ENCODE data around the gene HBG1.

Gene HBG1

DNA sequence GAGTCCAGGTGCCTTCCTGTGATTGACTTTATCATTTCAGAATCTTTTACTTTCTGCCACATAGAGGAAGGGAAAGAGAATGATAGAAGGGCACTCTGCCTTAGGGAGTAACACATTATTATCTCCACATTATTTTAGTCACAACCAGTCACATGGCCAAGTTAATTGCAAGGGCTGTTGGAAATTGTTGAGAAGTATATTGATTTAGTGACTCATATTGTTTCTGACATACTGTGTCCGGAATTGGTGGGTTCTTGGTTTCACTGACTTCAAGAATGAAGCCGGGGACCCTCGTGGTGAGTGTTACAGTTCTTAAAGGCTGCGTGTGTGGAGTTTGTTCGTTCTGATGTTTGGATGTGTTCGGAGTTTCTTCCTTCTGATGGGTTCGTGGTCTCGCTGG, 43.4 kb upstream of the HBG1 start:
- H3K27me3 ChIP-seq (ENCODE audit: insufficient read depth, low read length), result no peaks in the 10 kb centered on the region
- no peak overlapping the region for H3K4ac ChIP-seq (ENCODE audit: low read depth, low read length)
- no peak for DNase-seq
- H3K14ac ChIP-seq (ENCODE audit: low read length), result no peak overlapping the region
- H2AK5ac ChIP-seq (ENCODE audit: low read length), result no peak overlapping the region
- no peaks in the 10 kb centered on the region for H3K36me3 ChIP-seq (ENCODE audit: control insufficient read depth in 1 of 2, insufficient read depth in 2 of 2, low read length in 2 of 2)
- no peak overlapping the region for H2BK5ac ChIP-seq (ENCODE audit: low read depth, low read length, poor library complexity)
- H3K79me1 ChIP-seq (ENCODE audit: low read length), result no peaks in the 10 kb centered on the region
- H4K12ac ChIP-seq (ENCODE audit: low read depth, low read length), result no peak overlapping the region
- no peak overlapping the region for H3K9ac ChIP-seq (ENCODE audit: low read length)
- H3K4me1 ChIP-seq (ENCODE audit: control insufficient read depth in 1 of 2, insufficient read depth in 2 of 2, low read length in 2 of 2), result no peaks in the 10 kb centered on the region
- no peak overlapping the region for H3K23ac ChIP-seq (ENCODE audit: low read length)
- no peak overlapping the region for H2AFZ ChIP-seq (ENCODE audit: insufficient read depth, low read length, poor library complexity)
- no peak overlapping the region for H3K4me2 ChIP-seq (ENCODE audit: low read length)
- no peak overlapping the region for H4K8ac ChIP-seq (ENCODE audit: low read depth, low read length)
- no peaks in the 10 kb centered on the region for H3K9me3 ChIP-seq (ENCODE audit: insufficient read depth, low read depth, low read length)
- no peak overlapping the region for H3K4me3 ChIP-seq (ENCODE audit: low read depth, low read length)
- H4K91ac ChIP-seq (ENCODE audit: low read depth, low read length), result no peak overlapping the region
- H3K27ac ChIP-seq (ENCODE audit: low read depth, low read length), result no peak overlapping the region
- H2BK12ac ChIP-seq (ENCODE audit: low read length), result no peak overlapping the region
- no CpG with 5 or more reads among the region's 8 CpGs for WGBS (ENCODE audit: extremely low coverage, insufficient coverage, insufficient read length)
- no peaks in the 10 kb centered on the region for H3K79me2 ChIP-seq (ENCODE audit: control insufficient read depth, insufficient read depth, low read length, poor library complexity)
- no peak overlapping the region for H2BK120ac ChIP-seq (ENCODE audit: insufficient read depth, low read length, poor library complexity)
- H3K18ac ChIP-seq (ENCODE audit: low read length), result no peak overlapping the region

DNA sequence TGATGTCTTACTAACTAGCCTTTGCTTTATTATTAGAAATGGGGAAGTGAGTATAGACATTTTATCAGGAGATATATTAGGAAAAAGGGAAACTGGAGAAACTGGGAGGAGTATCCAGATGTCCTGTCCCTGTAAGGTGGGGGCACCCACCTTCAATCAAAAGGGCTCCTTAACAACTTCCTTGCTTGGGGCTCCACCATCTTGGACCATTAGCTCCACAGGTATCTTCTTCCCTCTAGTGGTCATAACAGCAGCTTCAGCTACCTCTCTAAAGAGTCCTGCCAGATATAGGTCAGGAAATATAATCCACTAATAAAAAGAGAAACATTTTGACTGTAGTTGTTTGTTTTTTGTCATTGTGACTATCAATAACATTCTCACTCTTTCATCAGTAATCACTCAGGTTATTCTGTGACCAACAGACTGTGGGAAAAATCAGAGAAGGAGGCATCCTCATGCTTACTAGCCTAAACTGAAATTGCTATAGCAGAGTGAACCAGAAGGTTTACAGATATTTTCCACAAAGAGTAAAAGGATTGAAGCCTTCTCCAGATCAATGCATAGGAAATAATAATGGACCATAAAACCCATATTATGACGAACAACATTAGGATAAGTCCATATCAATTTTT, 41.7 kb upstream of the HBG1 start:
- no peak overlapping the region for H2AFZ ChIP-seq (ENCODE audit: insufficient read depth, low read length, poor library complexity)
- no peak overlapping the region for H3K4me3 ChIP-seq (ENCODE audit: low read depth, low read length)
- no peak overlapping the region for H2BK12ac ChIP-seq (ENCODE audit: low read length)
- no peak overlapping the region for H3K4ac ChIP-seq (ENCODE audit: low read depth, low read length)
- no peak overlapping the region for H4K12ac ChIP-seq (ENCODE audit: low read depth, low read length)
- no peaks in the 10 kb centered on the region for H3K9me3 ChIP-seq (ENCODE audit: insufficient read depth, low read depth, low read length)
- H3K27ac ChIP-seq (ENCODE audit: low read depth, low read length), result no peak overlapping the region
- no peak overlapping the region for H2BK5ac ChIP-seq (ENCODE audit: low read depth, low read length, poor library complexity)
- H3K79me1 ChIP-seq (ENCODE audit: low read length), result no peaks in the 10 kb centered on the region
- no peaks in the 10 kb centered on the region for H3K79me2 ChIP-seq (ENCODE audit: control insufficient read depth, insufficient read depth, low read length, poor library complexity)
- H3K9ac ChIP-seq (ENCODE audit: low read length), result no peak overlapping the region
- H2AK5ac ChIP-seq (ENCODE audit: low read length), result no peak overlapping the region
- no peaks in the 10 kb centered on the region for H3K4me1 ChIP-seq (ENCODE audit: control insufficient read depth in 1 of 2, insufficient read depth in 2 of 2, low read length in 2 of 2)
- no peak overlapping the region for H3K23ac ChIP-seq (ENCODE audit: low read length)
- DNase-seq, result peak in 1 of 2 donors; percentile 23
- no peak overlapping the region for H2BK120ac ChIP-seq (ENCODE audit: insufficient read depth, low read length, poor library complexity)
- H3K27me3 ChIP-seq (ENCODE audit: insufficient read depth, low read length), result no peaks in the 10 kb centered on the region
- H4K8ac ChIP-seq (ENCODE audit: low read depth, low read length), result no peak overlapping the region
- no peaks in the 10 kb centered on the region for H3K36me3 ChIP-seq (ENCODE audit: control insufficient read depth in 1 of 2, insufficient read depth in 2 of 2, low read length in 2 of 2)
- H3K18ac ChIP-seq (ENCODE audit: low read length), result no peak overlapping the region
- no peak overlapping the region for H3K14ac ChIP-seq (ENCODE audit: low read length)
- H4K91ac ChIP-seq (ENCODE audit: low read depth, low read length), result no peak overlapping the region
- H3K4me2 ChIP-seq (ENCODE audit: low read length), result no peak overlapping the region
- WGBS (ENCODE audit: extremely low coverage, insufficient coverage, insufficient read length), result no CpG with 5 or more reads among the region's 1 CpG

- H3K14ac ChIP-seq (ENCODE audit: low read length), result no peak overlapping the region
- no peak overlapping the region for H2BK5ac ChIP-seq (ENCODE audit: low read depth, low read length, poor library complexity)
- no peaks in the 10 kb centered on the region for H3K79me2 ChIP-seq (ENCODE audit: control insufficient read depth, insufficient read depth, low read length, poor library complexity)
- H3K79me1 ChIP-seq (ENCODE audit: low read length), result no peaks in the 10 kb centered on the region
- H2BK120ac ChIP-seq (ENCODE audit: insufficient read depth, low read length, poor library complexity), result no peak overlapping the region
- H2BK12ac ChIP-seq (ENCODE audit: low read length), result no peak overlapping the region
- no peak overlapping the region for H2AFZ ChIP-seq (ENCODE audit: insufficient read depth, low read length, poor library complexity)
- no CpG with 5 or more reads among the region's 1 CpG for WGBS (ENCODE audit: extremely low coverage, insufficient coverage, insufficient read length)
- DNase-seq, result no peak
- H3K4me3 ChIP-seq (ENCODE audit: low read depth, low read length), result no peak overlapping the region
- no peak overlapping the region for H3K4ac ChIP-seq (ENCODE audit: low read depth, low read length)
- H3K9ac ChIP-seq (ENCODE audit: low read length), result no peak overlapping the region
- no peaks in the 10 kb centered on the region for H3K27me3 ChIP-seq (ENCODE audit: insufficient read depth, low read length)
- H3K4me2 ChIP-seq (ENCODE audit: low read length), result no peak overlapping the region
- no peaks in the 10 kb centered on the region for H3K9me3 ChIP-seq (ENCODE audit: insufficient read depth, low read depth, low read length)
- H3K23ac ChIP-seq (ENCODE audit: low read length), result no peak overlapping the region
- H3K27ac ChIP-seq (ENCODE audit: low read depth, low read length), result no peak overlapping the region
- H3K4me1 ChIP-seq (ENCODE audit: control insufficient read depth in 1 of 2, insufficient read depth in 2 of 2, low read length in 2 of 2), result no peaks in the 10 kb centered on the region
- no peak overlapping the region for H4K12ac ChIP-seq (ENCODE audit: low read depth, low read length)
- H4K91ac ChIP-seq (ENCODE audit: low read depth, low read length), result no peak overlapping the region
- H3K36me3 ChIP-seq (ENCODE audit: control insufficient read depth in 1 of 2, insufficient read depth in 2 of 2, low read length in 2 of 2), result no peaks in the 10 kb centered on the region
- no peak overlapping the region for H2AK5ac ChIP-seq (ENCODE audit: low read length)
- H4K8ac ChIP-seq (ENCODE audit: low read depth, low read length), result no peak overlapping the region
- H3K18ac ChIP-seq (ENCODE audit: low read length), result no peak overlapping the region
These were observed 40.4 kb upstream of the HBG1 start for GRCh38 chr11:5290106-5290505.

GRCh38 chr11:5289696-5290095, 40.0 kb upstream of the HBG1 start:
- H3K79me2 ChIP-seq (ENCODE audit: control insufficient read depth, insufficient read depth, low read length, poor library complexity), result no peaks in the 10 kb centered on the region
- no peaks in the 10 kb centered on the region for H3K9me3 ChIP-seq (ENCODE audit: insufficient read depth, low read depth, low read length)
- H2AK5ac ChIP-seq (ENCODE audit: low read length), result no peak overlapping the region
- no peak overlapping the region for H3K27ac ChIP-seq (ENCODE audit: low read depth, low read length)
- H2BK120ac ChIP-seq (ENCODE audit: insufficient read depth, low read length, poor library complexity), result no peak overlapping the region
- H3K18ac ChIP-seq (ENCODE audit: low read length), result no peak overlapping the region
- no peak overlapping the region for H4K91ac ChIP-seq (ENCODE audit: low read depth, low read length)
- H3K79me1 ChIP-seq (ENCODE audit: low read length), result no peaks in the 10 kb centered on the region
- no peak overlapping the region for H4K12ac ChIP-seq (ENCODE audit: low read depth, low read length)
- no peak overlapping the region for H2BK12ac ChIP-seq (ENCODE audit: low read length)
- no peak overlapping the region for H3K4ac ChIP-seq (ENCODE audit: low read depth, low read length)
- no peak overlapping the region for H3K23ac ChIP-seq (ENCODE audit: low read length)
- H3K14ac ChIP-seq (ENCODE audit: low read length), result no peak overlapping the region
- H4K8ac ChIP-seq (ENCODE audit: low read depth, low read length), result no peak overlapping the region
- H3K27me3 ChIP-seq (ENCODE audit: insufficient read depth, low read length), result no peaks in the 10 kb centered on the region
- H3K9ac ChIP-seq (ENCODE audit: low read length), result no peak overlapping the region
- DNase-seq, result peak in 1 of 2 donors; percentile 18
- no peaks in the 10 kb centered on the region for H3K36me3 ChIP-seq (ENCODE audit: control insufficient read depth in 1 of 2, insufficient read depth in 2 of 2, low read length in 2 of 2)
- no peak overlapping the region for H3K4me3 ChIP-seq (ENCODE audit: low read depth, low read length)
- H3K4me1 ChIP-seq (ENCODE audit: control insufficient read depth in 1 of 2, insufficient read depth in 2 of 2, low read length in 2 of 2), result no peaks in the 10 kb centered on the region
- H3K4me2 ChIP-seq (ENCODE audit: low read length), result no peak overlapping the region
- H2AFZ ChIP-seq (ENCODE audit: insufficient read depth, low read length, poor library complexity), result no peak overlapping the region
- no peak overlapping the region for H2BK5ac ChIP-seq (ENCODE audit: low read depth, low read length, poor library complexity)

Measured in trophoblast cell (in vitro differentiated cells and primary cell).